ENCODE data around the gene COX4I1.

The COX4I1 gene

GRCh38 chr16:85768199-85768598 is 31.3 kb upstream of the COX4I1 start:
- DNase-seq (ENCODE audit: low read depth), result no peak

- DNase-seq (ENCODE audit: low read depth), result no peak
Measured at GRCh38 chr16:85770741-85771140, 28.8 kb upstream of the COX4I1 start.

GRCh38 chr16:85773044-85773443 is 26.5 kb upstream of the COX4I1 start:
- DNase-seq (ENCODE audit: low read depth), result no peak

GRCh38 chr16:85774136-85774535 is 25.4 kb upstream of the COX4I1 start:
- no peak for DNase-seq (ENCODE audit: low read depth)

- DNase-seq (ENCODE audit: low read depth), result no peak
Measured at GRCh38 chr16:85774811-85775210, 24.7 kb upstream of the COX4I1 start.

GRCh38 chr16:85777583-85778310 is 21.7 kb upstream of the COX4I1 start:
- DNase-seq (ENCODE audit: low read depth), result no peak

- DNase-seq (ENCODE audit: low read depth), result no peak
Measured at GRCh38 chr16:85778873-85779272, 20.6 kb upstream of the COX4I1 start.

- DNase-seq (ENCODE audit: low read depth), result no peak
Measured at GRCh38 chr16:85780281-85780680, 19.2 kb upstream of the COX4I1 start.

- DNase-seq (ENCODE audit: low read depth), result no peak
Measured at GRCh38 chr16:85781156-85781555, 18.3 kb upstream of the COX4I1 start.

- no peak for DNase-seq (ENCODE audit: low read depth)
Measured at GRCh38 chr16:85781695-85782370, 17.7 kb upstream of the COX4I1 start.

GRCh38 chr16:85782451-85782850 is 17.0 kb upstream of the COX4I1 start:
- DNase-seq (ENCODE audit: low read depth), result no peak

GRCh38 chr16:85783441-85783840 is 16.1 kb upstream of the COX4I1 start:
- DNase-seq (ENCODE audit: low read depth), result no peak

- no peak for DNase-seq (ENCODE audit: low read depth)
Measured at GRCh38 chr16:85784813-85785212, 14.7 kb upstream of the COX4I1 start.

GRCh38 chr16:85785927-85786326 is 13.6 kb upstream of the COX4I1 start:
- DNase-seq (ENCODE audit: low read depth), result no peak

GRCh38 chr16:85788819-85789218 is 10.7 kb upstream of the COX4I1 start:
- DNase-seq (ENCODE audit: low read depth), result no peak

GRCh38 chr16:85789773-85790172 is 9.7 kb upstream of the COX4I1 start:
- no peak for DNase-seq (ENCODE audit: low read depth)

- no peak for DNase-seq (ENCODE audit: low read depth)
Measured at GRCh38 chr16:85793662-85794298, 5.7 kb upstream of the COX4I1 start.

- no peak for DNase-seq (ENCODE audit: low read depth)
Measured at GRCh38 chr16:85794696-85795095, 4.8 kb upstream of the COX4I1 start.

GRCh38 chr16:85796152-85796551 is 3.3 kb upstream of the COX4I1 start:
- DNase-seq (ENCODE audit: low read depth), result no peak

- DNase-seq (ENCODE audit: low read depth), result no peak
Measured at GRCh38 chr16:85796599-85796998, 2.9 kb upstream of the COX4I1 start.

- no peak for DNase-seq (ENCODE audit: low read depth)
Measured at GRCh38 chr16:85798283-85798776, 1.2 kb upstream of the COX4I1 start.

- no peak for DNase-seq (ENCODE audit: low read depth)
Measured at GRCh38 chr16:85798901-85799496, 496 bp upstream of the COX4I1 start.

- DNase-seq (ENCODE audit: low read depth), result no peak
Measured at GRCh38 chr16:85800321-85800669, 800 bp downstream of the COX4I1 start.
